GM19025 (cell line): Measurements from ENCODE around the gene MYO9A.
"Not testable (repeated sequence)": the region's sequence is repeated elsewhere in the genome, so short reads cannot be mapped to it uniquely, and the experiment has no call there.

Experiments
- ATAC-seq: cut with Tn5 transposase; IDR thresholded peaks from one replicate; pipeline ENCODE4 v1.9.1; 2021; ENCODE audit warnings: mild to moderate bottlenecking, low read depth, moderate library complexity; ENCODE audit not compliant: unreplicated experiment

MYO9A gene

GRCh38 chr15:72099155-72099554 is 18.8 kb downstream of the MYO9A start:
- ATAC-seq: no peak

GRCh38 chr15:72098040-72098439 is 19.9 kb downstream of the MYO9A start:
- ATAC-seq: no peak

GRCh38 chr15:72096796-72097195 is 21.2 kb downstream of the MYO9A start:
- ATAC-seq: no peak

GRCh38 chr15:72092691-72093090 is 25.3 kb downstream of the MYO9A start:
- ATAC-seq: no peak

GRCh38 chr15:72092006-72092405 is 25.9 kb downstream of the MYO9A start:
- ATAC-seq: no peak

- ATAC-seq: no peak
Measured at GRCh38 chr15:72086920-72087648, 30.9 kb downstream of the MYO9A start.

- no peak for ATAC-seq
Measured at GRCh38 chr15:72086010-72086697, 31.8 kb downstream of the MYO9A start.

GRCh38 chr15:72082176-72082575 is 35.8 kb downstream of the MYO9A start:
- ATAC-seq: no peak

- no peak for ATAC-seq
Measured at GRCh38 chr15:72078887-72079286, 39.1 kb downstream of the MYO9A start.

- no peak for ATAC-seq
Measured at GRCh38 chr15:72077950-72078349, 40.0 kb downstream of the MYO9A start.

GRCh38 chr15:72074335-72075060 is 43.5 kb downstream of the MYO9A start:
- no peak for ATAC-seq

GRCh38 chr15:72071448-72071825 is 46.5 kb downstream of the MYO9A start:
- not testable (repeated sequence) for ATAC-seq

GRCh38 chr15:72070817-72071447 is 47.0 kb downstream of the MYO9A start:
- ATAC-seq: no peak

GRCh38 chr15:72068856-72069255 is 49.1 kb downstream of the MYO9A start:
- ATAC-seq: no peak

- ATAC-seq: no peak
Measured at GRCh38 chr15:72065801-72066200, 52.1 kb downstream of the MYO9A start.

- ATAC-seq: no peak
Measured at GRCh38 chr15:72063186-72063585, 54.8 kb downstream of the MYO9A start.

GRCh38 chr15:72062319-72062718 is 55.6 kb downstream of the MYO9A start:
- no peak for ATAC-seq

GRCh38 chr15:72060687-72061250 is 57.2 kb downstream of the MYO9A start:
- ATAC-seq: no peak

GRCh38 chr15:72058585-72058984 is 59.4 kb downstream of the MYO9A start:
- no peak for ATAC-seq

- ATAC-seq: no peak
Measured at GRCh38 chr15:72057548-72058091, 60.3 kb downstream of the MYO9A start.
